GM18951 (cell line): ENCODE results near the gene NIPBL.
"Not testable (repeated sequence)": the region's sequence is repeated elsewhere in the genome, so short reads cannot be mapped to it uniquely, and the experiment has no call there.

Source experiments
- POLR2A ChIP-seq: IDR thresholded peaks from 4 replicates; pipeline ENCODE4 v1.6.1; 2011; ENCODE audit warnings: mild to moderate bottlenecking; ENCODE audit not compliant: insufficient read length, insufficient read depth; ENCODE audit errors: extremely low read depth
- in situ Hi-C: fragments of 300-500 bp; cut with MboI; formaldehyde crosslinking; loops from one replicate; pipeline ENCODE4 v1.12.0; 2022; ENCODE audit warnings: low sequenced_read_pairs, mixed read lengths, inconsistent platforms; ENCODE audit not compliant: unreplicated experiment

Gene NIPBL

DNA sequence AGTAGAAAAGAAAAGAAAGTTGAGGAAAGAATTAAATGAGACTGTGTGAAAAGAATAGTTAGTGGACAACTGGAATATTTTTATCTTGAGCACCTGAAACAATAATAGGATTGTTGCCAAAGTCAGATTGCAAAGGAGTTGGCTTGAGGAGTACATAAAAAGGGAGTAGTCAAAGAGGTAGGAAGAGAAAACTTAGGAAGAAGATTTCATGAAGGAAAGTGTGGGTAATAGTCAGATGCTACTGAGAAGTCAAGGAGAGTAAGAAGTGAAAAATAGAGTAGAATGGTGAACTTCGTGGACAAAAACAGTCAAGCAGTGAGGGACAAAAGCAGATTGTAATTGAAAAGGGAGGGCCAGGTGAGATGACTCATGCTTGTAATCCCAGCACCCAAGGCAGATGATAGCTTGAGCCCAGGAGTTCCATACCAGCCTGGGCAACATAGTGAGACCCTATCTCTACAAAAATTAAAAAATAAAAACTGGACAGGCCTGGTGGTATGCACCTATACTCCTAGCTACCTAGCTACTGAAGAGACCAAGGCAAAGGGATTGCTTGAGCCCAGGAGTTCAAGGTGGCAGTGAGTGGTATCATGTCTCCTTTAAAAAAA, 178.9 kb downstream of the NIPBL start:
- TF ChIP-seq POLR2A, result no peak
- in situ Hi-C loops, result no loop called here

DNA sequence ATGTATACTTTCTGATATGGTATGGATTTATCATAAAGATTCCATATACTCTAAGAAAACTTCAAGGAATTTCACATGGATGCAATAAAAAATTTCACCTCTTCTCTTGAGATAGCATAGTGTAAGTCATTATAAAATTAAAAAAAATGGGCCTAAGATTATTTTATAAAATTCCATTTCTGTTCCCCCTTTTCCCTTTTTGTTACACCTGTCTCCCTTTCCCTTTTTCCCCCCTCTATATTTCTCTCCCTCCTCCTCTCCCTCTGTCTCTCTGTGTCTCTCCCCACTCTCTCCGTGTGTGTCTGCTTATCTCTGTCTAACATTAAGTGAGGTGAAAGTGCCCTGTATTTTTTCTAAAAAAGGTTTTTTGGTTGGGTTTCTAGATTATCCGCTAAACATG, 180.2 kb downstream of the NIPBL start:
- TF ChIP-seq POLR2A, result no peak
- in situ Hi-C loops, result no loop called here

DNA sequence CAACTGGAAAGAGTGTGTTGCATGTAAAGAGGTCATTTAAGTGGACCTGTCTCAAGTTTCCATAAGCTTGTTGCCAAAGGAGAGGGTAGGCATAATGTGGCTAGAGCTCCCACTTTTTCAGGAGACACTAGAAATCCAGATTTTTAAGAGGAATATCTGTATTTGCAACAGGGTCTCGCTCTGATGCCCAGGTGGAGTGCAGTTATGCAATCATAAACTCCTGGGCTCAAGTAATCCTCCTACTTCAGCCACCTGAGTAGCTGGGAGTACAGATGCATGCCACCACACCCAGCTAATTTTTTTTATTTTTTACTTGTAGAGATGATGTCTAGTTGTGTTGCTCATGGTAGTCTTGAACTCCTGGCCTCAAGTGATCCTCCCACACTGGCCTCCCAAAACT, 183.5 kb downstream of the NIPBL start:
- in situ Hi-C loops, result no loop called here
- no peak for TF ChIP-seq POLR2A

DNA sequence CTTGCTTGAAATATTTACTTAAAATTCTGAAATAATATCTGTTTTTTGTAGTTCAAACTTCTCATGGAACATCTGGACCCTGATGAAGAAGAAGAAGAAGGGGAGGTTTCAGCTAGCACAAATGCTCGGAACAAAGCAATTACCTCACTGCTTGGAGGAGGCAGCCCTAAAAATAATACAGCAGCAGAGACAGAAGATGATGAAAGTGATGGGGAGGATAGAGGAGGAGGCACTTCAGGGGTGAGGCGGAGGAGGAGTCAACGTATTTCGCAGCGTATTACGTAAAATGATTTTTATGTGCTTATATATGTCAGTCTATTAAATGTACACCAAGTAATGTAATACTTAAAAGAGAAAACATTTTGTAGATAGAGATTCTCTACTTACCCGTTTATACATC, 187.2 kb downstream of the NIPBL start:
- in situ Hi-C loops, result no loop called here
- no peak for TF ChIP-seq POLR2A

DNA sequence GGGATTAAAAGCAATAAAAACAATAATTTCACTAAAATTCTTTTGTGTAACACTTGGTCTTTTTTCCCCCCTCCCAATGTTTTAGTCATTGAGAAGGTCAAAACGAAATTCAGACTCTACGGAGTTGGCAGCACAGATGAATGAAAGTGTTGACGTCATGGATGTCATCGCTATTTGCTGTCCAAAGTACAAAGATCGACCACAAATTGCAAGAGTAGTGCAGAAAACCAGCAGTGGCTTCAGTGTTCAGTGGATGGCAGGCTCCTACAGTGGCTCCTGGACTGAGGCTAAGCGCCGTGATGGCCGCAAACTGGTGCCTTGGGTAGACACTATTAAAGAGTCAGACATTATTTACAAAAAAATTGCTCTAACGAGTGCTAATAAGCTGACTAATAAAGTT, 187.9 kb downstream of the NIPBL start:
- in situ Hi-C loops, result no loop called here
- no peak for TF ChIP-seq POLR2A

DNA sequence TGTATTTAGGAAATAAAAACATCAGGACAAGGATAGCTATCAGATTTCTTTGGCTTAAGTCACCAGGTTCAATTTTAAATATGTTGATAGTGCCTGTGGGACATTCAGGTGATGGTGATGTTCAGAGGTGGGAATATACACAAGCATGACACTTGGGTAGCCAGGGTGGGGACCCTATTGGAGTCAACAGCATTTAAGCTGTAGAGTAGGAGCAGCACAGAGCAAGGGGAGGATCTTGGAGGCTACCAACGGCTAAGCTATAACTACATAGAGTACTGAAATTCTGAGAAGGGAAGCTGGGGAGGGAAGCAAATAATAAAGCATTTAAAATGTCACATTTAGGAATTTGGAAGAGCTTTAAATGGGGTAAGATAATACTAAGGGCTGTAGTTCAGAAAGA, 194.9 kb downstream of the NIPBL start:
- no peak for TF ChIP-seq POLR2A
- in situ Hi-C loops, result no loop called here

DNA sequence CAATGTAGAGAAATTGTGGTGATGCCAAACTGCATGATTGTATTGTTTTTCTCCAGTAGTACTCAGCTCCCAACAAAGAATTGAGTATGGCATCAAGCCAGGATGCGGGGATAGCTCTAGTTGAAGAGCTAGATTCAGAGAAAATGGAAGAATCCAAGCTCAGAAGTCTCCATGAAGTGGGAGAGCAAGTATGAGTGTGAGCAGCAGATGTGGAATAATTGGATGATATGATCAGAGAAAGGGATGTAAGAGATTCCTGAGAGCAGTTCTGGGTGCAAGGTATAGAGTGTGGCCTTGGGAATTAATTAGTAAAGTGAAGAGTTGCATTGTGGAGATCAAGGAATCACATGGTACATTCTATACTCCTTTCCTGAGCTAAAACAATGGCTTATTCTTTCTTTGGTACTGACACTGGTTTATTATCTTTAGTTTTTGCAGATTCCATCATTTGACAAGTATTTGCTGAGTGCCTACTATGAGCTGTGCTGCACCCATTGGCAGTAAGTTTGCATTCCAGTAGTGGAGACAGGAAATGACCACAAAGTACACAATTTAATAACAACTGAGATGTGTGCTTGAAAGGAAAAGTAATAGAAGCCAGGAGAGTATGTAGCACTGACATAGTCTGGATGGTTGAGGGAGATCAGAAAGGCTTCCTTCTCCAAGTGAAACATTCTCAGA, 195.5 kb downstream of the NIPBL start:
- TF ChIP-seq POLR2A, result no peak
- in situ Hi-C loops, result no loop called here

DNA sequence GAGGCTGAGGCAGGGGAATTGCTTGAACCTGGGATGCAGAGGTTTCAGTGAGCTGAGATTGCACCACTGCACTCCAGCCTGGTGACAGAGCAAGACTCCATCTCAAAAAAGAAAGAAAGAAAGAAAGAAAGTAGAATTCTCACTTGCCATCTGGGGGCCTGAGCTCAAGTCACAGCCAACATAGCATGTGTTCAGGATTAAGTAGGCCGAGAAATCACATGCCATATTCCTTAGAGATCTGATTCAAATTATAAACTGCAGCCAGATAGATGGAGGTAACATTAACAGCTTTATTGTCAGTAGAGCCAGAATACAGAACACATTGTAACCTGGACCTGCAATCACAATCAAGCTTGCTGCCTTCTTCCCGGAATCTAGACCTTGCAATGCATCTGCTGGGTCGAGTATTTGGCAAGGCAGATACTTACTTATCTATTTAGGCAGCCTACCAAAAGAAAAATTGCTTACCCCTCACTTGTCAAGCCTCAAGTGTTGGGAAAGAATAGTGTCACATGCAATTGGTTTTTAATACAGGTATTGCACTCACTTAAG, 198.9 kb downstream of the NIPBL start:
- TF ChIP-seq POLR2A, result no peak
- in situ Hi-C loops, result no loop called here

DNA sequence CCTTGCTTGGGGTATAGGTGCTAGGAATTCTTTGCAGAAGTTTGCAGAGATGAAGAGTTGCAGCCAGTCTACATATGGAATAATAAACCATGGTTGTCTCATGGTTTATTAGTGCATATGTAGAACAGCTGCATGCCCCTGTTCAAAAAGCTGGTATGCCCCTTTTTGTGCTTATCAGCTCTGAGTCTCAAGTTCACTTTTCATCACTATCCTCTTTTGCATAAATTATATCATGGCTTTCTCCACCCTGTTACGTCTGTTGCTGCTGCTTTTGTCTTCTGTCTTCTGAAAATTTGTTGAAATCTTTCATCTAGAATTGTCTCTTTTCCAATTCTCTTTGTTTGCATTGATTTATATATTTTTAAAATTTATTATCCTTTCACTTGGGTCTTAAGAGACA, 200.6 kb downstream of the NIPBL start:
- in situ Hi-C loops, result no loop called here
- no peak for TF ChIP-seq POLR2A

DNA sequence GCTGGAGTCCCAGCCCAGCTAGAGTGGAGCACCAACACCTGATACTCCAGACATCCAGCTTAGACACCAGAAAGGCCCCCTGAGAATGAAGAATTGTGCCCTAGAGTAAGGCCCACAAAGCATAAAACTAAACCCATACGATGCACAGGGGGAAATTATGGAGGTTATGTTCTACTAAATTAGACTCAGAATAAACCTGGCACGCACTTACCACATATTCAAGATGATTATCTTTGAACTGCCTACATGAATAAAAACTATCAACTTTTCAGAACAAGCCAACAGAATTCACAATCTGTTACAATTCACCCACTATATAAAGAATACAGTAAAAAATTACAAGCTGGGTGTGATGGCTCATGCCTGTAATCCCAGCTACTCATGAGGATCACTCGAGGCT, 204.1 kb downstream of the NIPBL start:
- no peak for TF ChIP-seq POLR2A
- in situ Hi-C loops, result no loop called here

DNA sequence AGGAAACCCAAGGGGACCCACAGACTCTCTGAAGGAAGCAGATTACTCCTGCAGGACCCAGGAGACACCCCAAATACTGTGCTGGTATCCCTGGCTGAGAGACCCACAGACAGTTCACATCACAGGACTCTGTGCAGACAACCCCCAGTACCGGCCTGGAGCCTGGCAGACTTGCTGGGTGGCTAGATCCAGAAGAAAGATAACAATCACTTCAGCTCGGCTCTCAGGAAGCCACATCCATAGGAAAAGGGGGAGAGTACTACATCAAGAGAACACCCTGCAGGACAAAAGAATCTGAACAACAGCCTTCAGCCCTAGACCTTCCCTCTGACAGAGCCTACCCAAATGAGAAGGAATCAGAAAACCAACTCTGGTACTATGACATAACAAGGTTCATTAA, 206.4 kb downstream of the NIPBL start:
- in situ Hi-C loops, result not testable (repeated sequence)

DNA sequence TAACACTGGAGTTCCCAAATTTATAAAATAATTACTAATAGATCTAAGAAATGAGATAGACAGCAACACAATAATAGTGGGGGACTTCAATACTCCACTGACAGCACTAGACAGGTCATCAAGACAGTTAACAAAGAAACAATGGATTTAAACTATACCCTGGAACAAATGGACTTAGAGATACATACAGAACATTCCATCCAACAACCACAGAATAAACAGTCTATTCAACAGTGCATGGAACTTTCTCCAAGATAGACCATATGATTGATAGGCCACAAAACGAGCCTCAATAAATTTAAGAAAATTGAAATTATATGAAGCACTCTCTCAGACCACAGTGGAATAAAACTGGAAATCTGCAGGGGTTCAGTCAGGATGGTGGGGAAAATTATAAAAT, 209.5 kb downstream of the NIPBL start:
- in situ Hi-C loops, result not testable (repeated sequence)

DNA sequence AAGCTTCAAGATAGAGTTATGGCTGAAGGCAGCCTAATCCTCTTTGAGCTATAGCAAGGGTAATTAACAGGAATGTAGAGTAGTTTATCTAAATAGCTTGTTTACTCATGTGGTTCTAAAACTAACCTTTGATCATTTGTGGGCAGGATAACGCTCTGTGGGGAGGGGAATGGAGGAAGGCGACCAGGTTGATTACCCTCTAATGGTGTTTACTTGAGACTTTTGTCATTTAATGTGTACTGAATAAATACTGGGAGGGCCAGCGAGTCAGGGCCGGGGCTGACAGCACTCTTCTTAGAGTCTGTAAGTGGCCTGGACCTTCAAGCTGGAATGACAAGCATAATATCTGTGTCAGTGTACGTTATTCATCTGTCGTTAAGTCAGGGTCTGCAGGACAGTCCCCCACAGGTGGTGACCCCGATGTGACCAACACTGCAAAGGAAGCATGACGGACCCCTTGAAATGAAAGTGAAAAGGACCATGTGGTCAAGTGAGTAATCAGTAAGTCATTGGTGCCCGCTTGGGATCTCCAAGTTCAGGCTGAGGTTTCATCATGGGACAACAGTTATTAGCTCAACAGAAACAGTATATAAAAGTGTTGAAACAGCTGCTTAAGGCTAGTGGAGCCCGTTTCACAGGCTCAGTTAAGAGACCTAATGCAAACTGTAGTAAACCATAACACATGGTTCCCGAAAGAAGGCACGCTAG, 210.1 kb downstream of the NIPBL start:
- in situ Hi-C loops, result no loop called here
- TF ChIP-seq POLR2A, result no peak

DNA sequence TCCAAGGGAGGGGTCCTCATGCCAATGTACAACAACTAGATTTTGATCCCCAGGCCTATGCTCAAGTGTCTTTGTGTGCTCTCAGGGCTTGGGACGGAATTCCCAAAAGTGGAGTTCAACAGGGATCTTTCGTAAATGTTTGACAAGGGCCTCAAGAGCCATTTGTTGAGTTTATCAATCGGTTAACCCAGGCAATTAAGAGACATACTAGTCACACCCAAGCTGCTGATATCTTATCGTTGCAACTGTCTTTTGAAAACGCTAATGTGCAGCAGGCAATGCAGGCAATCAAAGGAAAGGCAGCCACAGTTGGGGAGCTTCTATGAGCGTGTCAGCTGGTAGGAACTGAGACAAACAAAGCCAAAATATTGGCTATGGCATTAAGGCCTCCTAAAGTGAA, 211.4 kb downstream of the NIPBL start:
- in situ Hi-C loops, result no loop called here
- TF ChIP-seq POLR2A, result no peak

DNA sequence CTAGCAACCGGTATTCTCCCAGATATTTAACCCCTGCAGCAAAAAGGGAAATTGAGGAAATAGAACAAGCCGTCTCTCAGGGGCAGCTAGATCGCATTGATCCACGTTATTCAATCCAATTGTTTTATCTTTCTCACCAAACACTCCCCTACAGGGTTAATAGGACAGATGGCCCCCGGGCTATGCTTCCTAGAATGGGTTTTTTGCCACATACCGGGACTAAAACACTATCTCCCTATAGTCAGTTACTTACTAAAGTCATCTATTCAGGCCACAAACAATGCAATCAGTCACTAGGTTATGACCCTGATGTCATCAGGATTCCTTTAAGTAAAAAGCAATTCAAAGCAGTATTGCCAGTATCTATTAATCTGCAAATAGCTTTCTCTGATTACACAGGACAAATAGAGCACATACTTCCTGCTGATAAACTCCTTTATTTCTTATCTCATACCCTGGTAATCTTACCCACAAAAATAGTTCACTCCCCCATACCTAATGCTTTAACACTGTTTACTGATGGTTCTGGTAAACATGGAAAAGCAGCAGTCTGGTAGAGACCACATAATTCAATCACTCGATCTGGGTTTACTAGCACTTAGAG, 213.7 kb downstream of the NIPBL start:
- in situ Hi-C loops, result no loop called here
- no peak for TF ChIP-seq POLR2A
